Natural killer cell treated with Interleukin-12 subunit alpha and Interleukin-12 subunit beta and Interleukin-15 and Interleukin-18, amount 100 ng/mL, for 72 hours (primary cell): Measurements from ENCODE around the gene RAC2. TPM values are rescaled to one million over a fixed set of nuclear protein-coding genes. Genes with fewer than 3 reads are reported as not detected.
"Not testable (repeated sequence)": the region's sequence is repeated elsewhere in the genome, so short reads cannot be mapped to it uniquely, and the experiment has no call there.

ENCODE experiments used
- ATAC-seq, 2 donors: fragments of 150-1000 bp; cut with Tn5 transposase in 1 of 2; sonication (Bioruptor Pico), chemical (Tn5 transposase) in 1 of 2; 2 replicates each; pipeline ENCODE4 v1.10.0; 2021
- DNase-seq: peaks from one replicate; pipeline ENCODE4 v3.0.0; 2022; ENCODE audit warnings: low spot score
- H3K27ac Mint-ChIP-seq, 2 donors: 1 replicate in 1 of 2; 2 replicates in 1 of 2; pipeline ENCODE4 v1.8.0; 2022; ENCODE audit warnings: mixed read lengths in 2 of 2, mild to moderate bottlenecking in 1 of 2, moderate library complexity in 1 of 2
- H3K27me3 Mint-ChIP-seq, 2 donors: 1 replicate in 1 of 2; 2 replicates in 1 of 2; pipeline ENCODE4 v1.8.0; 2022; ENCODE audit warnings: mixed read lengths in 2 of 2
- H3K36me3 Mint-ChIP-seq: one replicate; pipeline ENCODE4 v1.8.0; 2022; ENCODE audit warnings: mixed read lengths
- H3K4me1 Mint-ChIP-seq, 2 donors: 1 replicate in 1 of 2; 2 replicates in 1 of 2; pipeline ENCODE4 v1.8.0; 2022; ENCODE audit warnings: low read depth in 2 of 2, mixed read lengths in 2 of 2, mild to moderate bottlenecking in 1 of 2
- H3K4me3 Mint-ChIP-seq: one replicate; pipeline ENCODE4 v1.8.0; 2022; ENCODE audit warnings: mixed read lengths
- H3K9me3 Mint-ChIP-seq: 2 replicates; pipeline ENCODE4 v1.8.0; 2022; ENCODE audit warnings: mixed read lengths
- total RNA-seq, 2 donors: library from RNA; stranded (reverse); gene quantifications; one replicate each; pipeline ENCODE4 v1.2.3, GENCODE V29; 2022

The RAC2 gene
- total RNA-seq, 2 donors from 2014 or later: 666 to 1,078 TPM

DNA sequence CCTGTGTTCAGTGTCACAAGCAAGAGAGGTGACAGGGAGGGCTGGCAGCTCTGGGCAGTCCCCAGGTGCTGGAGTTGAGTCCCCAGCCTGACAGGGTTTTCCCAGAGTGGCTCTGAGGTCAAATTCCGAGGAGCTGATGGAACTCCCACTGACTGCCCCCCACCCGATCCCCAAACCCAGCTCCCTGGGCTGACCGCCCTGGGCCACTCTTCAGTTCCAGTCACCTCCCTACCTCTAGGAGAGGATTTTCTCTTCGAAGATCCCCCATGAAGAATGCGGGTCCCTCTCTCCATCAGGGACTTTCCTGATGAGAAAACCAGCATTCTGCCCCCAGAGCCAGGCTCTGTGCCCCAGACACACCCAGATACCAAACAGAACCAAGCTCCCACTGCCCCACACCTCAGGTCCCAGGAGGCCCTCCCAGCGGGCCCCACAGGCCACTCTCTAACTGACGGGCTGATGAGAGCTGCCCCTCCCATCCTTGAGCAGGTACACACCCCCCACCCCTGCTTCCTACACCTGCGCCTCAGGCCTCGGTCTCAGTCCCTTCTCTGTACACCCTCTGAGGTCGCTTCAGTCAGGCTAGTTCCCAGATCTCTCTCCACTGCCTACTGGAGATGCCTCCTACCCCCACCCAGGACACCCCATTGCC, 12.1 kb upstream of the RAC2 start:
- peaks cover 0 to 6% of the 10 kb centered on the region in 2 donors for H3K27me3 Mint-ChIP-seq
- ATAC-seq (peak in 1 of 2 donors; percentile 33), DNase-seq (no peak)
- peak overlapping the region; percentile 60 to 83 for H3K27ac Mint-ChIP-seq
- H3K4me1 Mint-ChIP-seq: peaks cover 16 to 27% of the 10 kb centered on the region in 2 donors
- H3K9me3 Mint-ChIP-seq: no peaks in the 10 kb centered on the region
- no peak overlapping the region for H3K4me3 Mint-ChIP-seq
- no peaks in the 10 kb centered on the region for H3K36me3 Mint-ChIP-seq

DNA sequence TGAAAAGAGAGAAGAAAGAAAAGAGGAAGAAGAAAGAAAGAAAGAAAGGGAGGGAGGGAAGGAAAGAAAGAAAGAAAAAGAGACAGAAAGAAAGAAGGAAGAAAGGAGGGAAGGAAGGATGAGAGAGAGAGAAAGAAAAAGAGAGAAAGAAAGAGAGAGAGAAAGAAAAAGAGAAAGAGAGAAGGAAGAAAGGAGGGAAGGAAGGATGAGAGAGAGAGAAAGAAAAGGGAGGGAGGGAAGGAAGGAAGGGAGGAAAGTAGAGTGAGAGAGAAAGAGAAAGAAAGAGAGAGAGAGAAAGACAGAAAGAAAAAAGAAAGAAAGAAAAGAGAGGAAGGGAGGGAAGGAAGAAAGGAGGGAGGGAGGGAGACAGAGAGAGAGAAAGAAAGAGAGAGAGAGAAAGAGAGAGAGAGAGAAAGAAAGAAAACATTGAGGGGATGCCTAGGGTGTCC, 11.5 kb upstream of the RAC2 start:
- Mint-ChIP-seq H3K27ac (peak overlapping the region; percentile 19 to 83), H3K9me3 (no peaks in the 10 kb centered on the region), H3K27me3 (peaks cover 0 to 6% of the 10 kb centered on the region in 2 donors), H3K4me3 (no peak overlapping the region), H3K4me1 (peaks cover 11 to 21% of the 10 kb centered on the region in 2 donors), H3K36me3 (no peaks in the 10 kb centered on the region)
- DNase-seq (no peak), ATAC-seq (no peak)

DNA sequence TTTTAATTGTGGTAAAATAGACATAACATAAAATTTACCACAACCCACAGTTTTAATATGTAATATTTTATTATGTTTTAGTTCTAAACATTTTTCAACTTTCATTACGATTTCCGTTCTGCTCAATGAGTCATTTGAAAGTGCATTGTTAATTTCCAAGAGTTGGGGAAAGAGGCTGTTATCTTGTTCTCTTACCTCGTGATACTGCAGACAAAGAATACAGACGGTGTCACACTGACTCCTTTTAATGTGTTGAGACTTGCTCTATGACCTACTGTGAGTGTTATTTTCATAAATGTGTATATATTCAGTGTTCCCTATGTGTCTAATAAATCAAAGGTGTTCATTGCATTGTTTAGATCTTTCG, 10.8 kb upstream of the RAC2 start:
- H3K27me3 Mint-ChIP-seq: peaks cover 0 to 6% of the 10 kb centered on the region in 2 donors
- DNase-seq: no peak
- no peak for ATAC-seq

DNA sequence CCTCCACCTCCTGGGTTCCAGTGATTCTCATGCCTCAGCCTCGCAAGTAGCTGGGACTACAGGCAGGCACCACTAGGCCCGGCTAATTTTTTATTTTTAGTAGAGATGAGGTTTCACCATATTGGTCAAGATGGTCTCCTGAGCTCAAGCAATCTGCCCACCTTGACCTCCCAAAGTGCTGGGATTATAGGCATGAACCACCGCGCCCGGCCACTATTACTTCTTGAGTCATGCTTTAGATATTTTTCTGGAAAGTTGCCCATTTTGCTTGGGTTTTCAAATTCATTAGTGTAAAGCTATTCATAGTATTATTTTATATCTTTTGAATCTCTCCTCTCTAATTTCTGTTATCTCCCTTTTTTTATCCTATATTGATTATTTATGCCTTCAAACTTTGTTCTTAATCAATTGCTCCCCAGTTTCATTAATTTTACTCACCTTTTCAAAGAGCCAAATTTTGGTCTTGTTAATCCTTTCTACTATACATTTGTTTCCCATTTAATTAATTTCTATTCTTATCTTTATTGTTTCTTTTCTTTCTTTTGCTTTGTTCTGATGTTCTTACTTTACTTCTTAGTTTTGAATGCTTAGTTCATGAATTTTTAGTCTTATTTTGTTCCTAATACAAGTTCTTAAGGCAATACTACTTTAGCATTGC, 10.3 kb upstream of the RAC2 start:
- H3K27ac Mint-ChIP-seq: peak overlapping the region in 1 of 2 donors; percentile 83
- ATAC-seq (no peak), DNase-seq (no peak)
- H3K9me3 Mint-ChIP-seq: no peaks in the 10 kb centered on the region
- peaks cover 5 to 12% of the 10 kb centered on the region in 2 donors for H3K4me1 Mint-ChIP-seq
- peaks cover 0 to 6% of the 10 kb centered on the region in 2 donors for H3K27me3 Mint-ChIP-seq
- no peak overlapping the region for H3K4me3 Mint-ChIP-seq
- no peaks in the 10 kb centered on the region for H3K36me3 Mint-ChIP-seq

More for the DNA sequence above, 10.8 kb upstream of the RAC2 start:
- Mint-ChIP-seq H3K4me1 (peaks cover 10 to 17% of the 10 kb centered on the region in 2 donors), H3K9me3 (no peaks in the 10 kb centered on the region), H3K27ac (peak overlapping the region; percentile 19 to 83), H3K4me3 (no peak overlapping the region), H3K36me3 (no peaks in the 10 kb centered on the region)

DNA sequence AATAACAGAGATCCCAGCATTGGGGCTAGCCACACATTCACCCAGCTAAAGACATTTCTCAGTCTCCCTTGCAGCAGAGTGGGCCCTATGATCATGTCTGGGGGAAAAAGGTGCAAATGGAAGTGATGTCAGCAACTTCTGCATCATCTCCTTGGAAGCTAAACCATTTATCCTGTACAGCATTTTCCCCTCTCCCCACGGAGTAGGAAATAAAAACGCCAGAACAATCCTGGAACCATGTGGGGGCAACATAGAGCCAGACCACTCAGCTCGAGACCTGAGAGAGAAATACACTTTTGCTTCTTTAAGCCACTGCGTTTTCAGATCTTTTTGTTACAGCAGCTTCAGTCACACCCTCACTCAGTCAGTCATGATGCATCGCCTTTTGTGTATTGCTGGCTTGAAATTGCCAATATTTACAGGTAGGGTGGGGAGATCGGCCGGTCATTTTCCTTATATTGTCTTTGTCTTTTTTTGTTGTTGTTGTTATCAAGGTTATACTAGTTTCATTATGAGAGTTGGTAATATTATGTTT, 9.1 kb upstream of the RAC2 start:
- Mint-ChIP-seq H3K27me3 (peaks cover 0 to 6% of the 10 kb centered on the region in 2 donors), H3K27ac (no peak overlapping the region), H3K4me1 (peaks cover 10 to 17% of the 10 kb centered on the region in 2 donors), H3K36me3 (no peaks in the 10 kb centered on the region), H3K4me3 (no peak overlapping the region), H3K9me3 (no peaks in the 10 kb centered on the region)
- no peak for ATAC-seq
- DNase-seq: no peak

DNA sequence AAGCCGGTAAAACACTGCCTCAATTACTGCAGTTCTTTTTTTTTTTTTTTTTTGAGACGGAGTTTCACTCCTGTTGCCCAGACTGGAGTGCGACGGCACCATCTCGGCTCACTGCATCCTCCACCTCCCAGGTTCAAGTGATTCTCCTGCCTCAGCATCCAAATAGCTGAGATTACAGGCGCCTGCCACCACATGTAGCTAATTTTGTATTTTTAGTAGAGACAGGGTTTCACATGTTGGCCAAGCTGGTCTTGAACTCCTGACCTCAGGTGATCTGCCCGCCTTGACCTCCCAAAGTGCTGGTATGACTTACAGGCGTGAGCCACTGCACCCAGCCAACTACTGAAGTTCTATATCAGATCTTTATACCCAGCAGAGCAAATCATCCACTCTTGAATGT, 7.8 kb upstream of the RAC2 start:
- ATAC-seq, H3K9me3 Mint-ChIP-seq, H3K36me3 Mint-ChIP-seq: not testable (repeated sequence)

DNA sequence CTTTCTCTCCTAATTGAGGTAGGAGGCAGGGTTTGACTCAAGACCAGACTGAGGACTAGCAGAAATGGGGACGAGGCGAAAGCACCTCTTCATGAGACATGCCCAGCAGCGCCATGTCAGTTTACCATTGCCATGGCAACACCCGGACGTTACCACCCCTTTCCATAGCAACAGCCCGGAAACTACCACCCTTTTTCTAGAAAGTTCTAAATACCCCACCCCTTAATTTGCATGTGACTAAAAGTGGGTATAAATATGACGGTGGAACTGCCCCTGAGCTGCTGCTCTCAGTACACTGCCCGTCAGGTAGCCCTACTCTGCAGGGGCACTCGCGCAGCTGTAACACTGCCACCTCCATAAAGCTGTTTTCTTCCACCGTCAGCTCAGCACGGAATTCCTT, 5.9 kb upstream of the RAC2 start:
- Mint-ChIP-seq H3K9me3 (no peaks in the 10 kb centered on the region), H3K36me3 (no peaks in the 10 kb centered on the region), H3K27ac (peak overlapping the region in 1 of 2 donors; percentile 11), H3K27me3 (no peaks in the 10 kb centered on the region), H3K4me1 (peaks cover 8 to 12% of the 10 kb centered on the region in 2 donors), H3K4me3 (no peak overlapping the region)
- no peak for ATAC-seq
- no peak for DNase-seq

More for the DNA sequence above, 7.8 kb upstream of the RAC2 start:
- H3K27me3 Mint-ChIP-seq, DNase-seq, H3K4me3 Mint-ChIP-seq: not testable (repeated sequence)
- Mint-ChIP-seq H3K4me1 (peaks cover 13 to 20% of the 10 kb centered on the region in 2 donors), H3K27ac (peak overlapping the region in 1 of 2 donors; percentile 27)

DNA sequence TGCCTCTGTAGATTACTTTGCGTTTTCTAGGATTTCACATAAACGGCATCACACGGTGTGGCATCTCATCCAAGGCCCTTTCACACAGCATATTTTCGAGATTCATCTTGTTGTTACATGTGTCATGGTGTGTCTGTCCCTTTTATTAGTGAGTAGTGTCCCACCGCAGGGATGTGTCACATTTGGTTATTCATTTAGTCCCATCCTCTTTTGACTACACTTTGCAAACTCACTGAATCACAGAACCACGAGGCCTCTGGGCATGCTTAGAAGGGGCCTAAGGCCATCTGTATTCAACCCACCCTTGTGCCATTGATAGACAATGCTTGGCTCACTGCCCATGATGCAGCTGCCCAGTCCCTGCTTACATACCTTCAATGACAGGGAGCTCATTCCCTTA, 4.2 kb upstream of the RAC2 start:
- Mint-ChIP-seq H3K27me3 (no peaks in the 10 kb centered on the region), H3K36me3 (no peaks in the 10 kb centered on the region), H3K4me3 (peak overlapping the region; percentile 10), H3K4me1 (peaks cover 17 to 18% of the 10 kb centered on the region in 2 donors), H3K27ac (peak overlapping the region; percentile 54 to 64), H3K9me3 (no peaks in the 10 kb centered on the region)
- peak in 1 of 2 donors; percentile 45 for ATAC-seq
- no peak for DNase-seq

DNA sequence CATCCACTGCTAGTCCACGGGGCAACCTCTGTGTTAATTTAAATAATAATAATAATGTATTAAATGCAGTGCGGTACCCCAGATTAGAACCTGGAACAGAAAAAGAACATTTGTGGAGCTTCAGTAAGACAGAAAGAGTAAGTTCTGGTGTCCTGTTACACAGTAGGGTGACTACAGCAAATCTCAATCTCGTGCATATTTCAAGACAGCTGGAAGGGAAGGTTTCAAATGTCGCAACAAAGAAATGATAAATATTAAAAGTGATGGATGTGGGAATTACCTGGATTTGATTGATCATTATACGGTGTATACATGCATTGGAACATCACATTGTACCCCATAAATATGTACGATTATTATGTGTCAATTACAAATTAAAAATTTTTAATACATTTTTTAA, 1.7 kb upstream of the RAC2 start:
- Mint-ChIP-seq H3K36me3 (peaks cover 12% of the 10 kb centered on the region), H3K4me3 (no peak overlapping the region), H3K4me1 (peaks cover 31 to 38% of the 10 kb centered on the region in 2 donors), H3K9me3 (no peaks in the 10 kb centered on the region), H3K27ac (peak overlapping the region in 1 of 2 donors; percentile 99), H3K27me3 (no peaks in the 10 kb centered on the region)
- DNase-seq (no peak), ATAC-seq (no peak)

DNA sequence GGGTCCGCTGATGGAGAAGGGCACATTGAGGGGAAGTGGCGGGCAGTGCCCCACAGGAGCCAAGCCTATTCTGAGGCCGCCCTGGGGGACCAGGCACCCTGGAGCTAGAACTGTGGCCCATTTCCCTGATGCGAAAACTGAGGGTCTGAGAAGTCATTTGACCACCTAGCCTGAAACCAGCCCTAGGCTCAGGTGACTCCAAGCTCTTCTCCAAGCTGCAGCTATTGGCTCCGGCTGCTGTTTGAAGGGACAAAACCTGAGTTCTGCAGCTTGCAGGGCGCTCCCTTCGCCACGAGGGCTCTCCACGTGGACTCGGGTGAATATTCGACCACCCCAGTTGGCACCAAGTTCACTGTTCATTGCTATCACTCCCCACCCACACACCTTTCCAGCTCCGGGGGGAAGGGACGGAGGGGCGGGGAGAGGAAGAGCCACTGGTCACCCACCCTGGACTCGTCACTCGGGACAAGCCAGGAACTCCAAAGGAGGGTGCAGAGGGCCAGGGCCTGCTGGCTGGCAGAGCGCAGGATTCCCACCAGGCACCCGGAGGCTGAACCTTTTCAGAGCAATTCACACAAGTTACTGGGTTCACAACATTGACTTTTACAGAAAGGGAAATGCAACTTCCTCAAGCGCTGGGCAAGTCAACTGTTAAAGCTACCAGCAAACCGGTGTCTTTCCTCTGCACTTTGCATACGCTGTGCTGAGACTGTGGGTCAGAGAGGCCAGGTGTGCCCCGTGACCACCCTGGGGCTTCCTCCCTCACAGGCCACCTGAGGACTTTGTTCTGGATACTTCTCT, 1.1 kb upstream of the RAC2 start:
- Mint-ChIP-seq H3K4me3 (peak overlapping the region; percentile 97), H3K27ac (peak overlapping the region; percentile 99 to 100), H3K36me3 (peaks cover 18% of the 10 kb centered on the region), H3K27me3 (no peaks in the 10 kb centered on the region), H3K4me1 (peaks cover 37 to 44% of the 10 kb centered on the region in 2 donors), H3K9me3 (no peaks in the 10 kb centered on the region)
- ATAC-seq: no peak
- no peak for DNase-seq

DNA sequence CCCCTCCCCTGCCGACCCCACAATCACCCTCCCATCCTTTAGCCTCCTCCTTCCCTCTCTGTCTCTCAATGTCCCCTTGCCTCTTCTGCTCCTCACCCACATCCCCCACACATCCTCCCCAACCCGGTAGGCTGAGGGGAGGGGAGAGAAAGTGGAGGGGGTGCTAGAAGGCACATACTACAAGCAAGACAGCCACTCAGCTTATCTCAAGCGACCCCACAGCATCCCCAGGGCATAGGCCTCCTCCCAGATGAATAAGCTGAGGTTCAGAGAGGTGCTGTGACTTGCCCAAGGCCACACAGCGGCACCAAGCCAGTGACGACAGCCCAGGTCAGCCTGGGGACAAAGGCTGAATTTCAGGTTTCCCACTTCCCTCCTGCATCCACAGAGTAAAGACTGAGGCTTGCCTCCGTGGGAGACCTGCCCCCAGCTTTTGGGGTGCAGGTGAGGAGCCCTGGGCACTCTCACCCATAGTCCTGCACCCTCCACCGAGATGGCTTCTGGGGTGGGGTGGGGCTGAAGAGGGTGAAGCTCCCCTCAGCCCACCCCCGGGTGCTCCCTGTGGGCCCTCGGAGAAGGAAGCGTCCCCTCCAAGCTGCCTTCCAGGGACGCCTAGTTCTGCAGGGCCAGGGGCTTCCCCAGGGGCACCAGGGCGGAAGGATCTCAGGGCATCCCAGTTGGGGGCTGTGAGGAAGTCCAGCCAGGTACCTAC, 511 bp downstream of the RAC2 start:
- ATAC-seq (no peak), DNase-seq (no peak)
- peak overlapping the region; percentile 99 to 100 for H3K27ac Mint-ChIP-seq
- H3K4me1 Mint-ChIP-seq: peaks cover 52 to 56% of the 10 kb centered on the region in 2 donors
- H3K27me3 Mint-ChIP-seq: no peaks in the 10 kb centered on the region
- peak overlapping the region; percentile 97 for H3K4me3 Mint-ChIP-seq
- no peaks in the 10 kb centered on the region for H3K9me3 Mint-ChIP-seq
- H3K36me3 Mint-ChIP-seq: peaks cover 18% of the 10 kb centered on the region

DNA sequence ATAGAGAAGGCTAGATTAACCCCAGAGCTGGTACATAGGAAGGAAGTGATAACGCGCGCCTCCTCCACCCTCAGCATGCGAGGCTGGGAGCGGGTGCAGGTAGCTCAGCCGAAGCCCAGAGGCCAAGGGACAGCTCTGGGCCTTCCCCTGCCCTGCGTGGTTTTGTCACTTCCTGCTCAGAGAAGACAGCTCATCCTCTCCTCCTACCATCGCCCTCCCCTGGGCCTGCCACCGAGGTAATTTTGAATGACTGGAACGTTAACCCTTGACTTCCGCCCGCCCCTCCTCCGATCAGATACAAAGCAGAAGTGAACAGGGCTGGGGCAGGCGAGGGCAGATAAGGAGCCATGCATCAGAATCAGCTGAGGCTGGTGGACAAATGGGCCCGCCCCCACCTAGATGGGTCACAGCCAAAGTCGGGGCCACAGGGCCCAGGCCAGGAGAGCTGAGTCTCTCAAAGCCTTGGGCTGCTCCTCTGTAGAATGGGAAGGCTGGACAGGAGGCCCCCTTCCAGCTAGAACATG, 1.6 kb downstream of the RAC2 start:
- DNase-seq (peak; percentile 98), ATAC-seq (peak; percentile 84 to 88)
- H3K4me1 Mint-ChIP-seq: peaks cover 55 to 60% of the 10 kb centered on the region in 2 donors
- peak overlapping the region; percentile 99 to 100 for H3K27ac Mint-ChIP-seq
- H3K36me3 Mint-ChIP-seq: peaks cover 22% of the 10 kb centered on the region
- H3K9me3 Mint-ChIP-seq: no peaks in the 10 kb centered on the region
- H3K27me3 Mint-ChIP-seq: no peaks in the 10 kb centered on the region
- H3K4me3 Mint-ChIP-seq: peak overlapping the region; percentile 97
